ENCODE data around the gene FKBP5.

Gene FKBP5

GRCh38 chr6:35589201-35589739 lies 99.4 kb downstream of the FKBP5 start:
- no peaks in the 10 kb centered on the region for H3K36me3 ChIP-seq (ENCODE audit: control insufficient read depth, insufficient read depth, low read length)
- WGBS, 2 experiments = 91 to 94% methylated on average over 8 of the region's 8 CpGs
- no peaks in the 10 kb centered on the region for H3K4me1 ChIP-seq (ENCODE audit: control insufficient read depth, insufficient read depth, low read length)

GRCh38 chr6:35587167-35587566 lies 101.5 kb downstream of the FKBP5 start:
- no peaks in the 10 kb centered on the region for H3K4me1 ChIP-seq (ENCODE audit: control insufficient read depth, insufficient read depth, low read length)
- H3K9me3 ChIP-seq (ENCODE audit: control insufficient read depth, low read length) = no peaks in the 10 kb centered on the region
- H3K27me3 ChIP-seq (ENCODE audit: control insufficient read depth, insufficient read depth, low read length, poor library complexity, severe bottlenecking) = no peaks in the 10 kb centered on the region
- no peaks in the 10 kb centered on the region for H3K36me3 ChIP-seq (ENCODE audit: control insufficient read depth, insufficient read depth, low read length)
- WGBS, 2 experiments = 92 to 94% methylated on average over 2 of the region's 2 CpGs
- no peak overlapping the region for H3K4me3 ChIP-seq (ENCODE audit: insufficient read depth, low read depth, low read length)
- H3K27ac ChIP-seq (ENCODE audit: insufficient read depth, low read depth, low read length, poor library complexity, severe bottlenecking) = no peak overlapping the region

More at GRCh38 chr6:35589201-35589739, 99.4 kb downstream of the FKBP5 start:
- H3K9me3 ChIP-seq (ENCODE audit: control insufficient read depth, low read length) = no peaks in the 10 kb centered on the region
- H3K27ac ChIP-seq (ENCODE audit: insufficient read depth, low read depth, low read length, poor library complexity, severe bottlenecking) = no peak overlapping the region
- H3K4me3 ChIP-seq (ENCODE audit: insufficient read depth, low read depth, low read length) = no peak overlapping the region
- H3K27me3 ChIP-seq (ENCODE audit: control insufficient read depth, insufficient read depth, low read length, poor library complexity, severe bottlenecking) = no peaks in the 10 kb centered on the region

GRCh38 chr6:35586542-35586941 lies 102.2 kb downstream of the FKBP5 start:
- H3K27ac ChIP-seq (ENCODE audit: insufficient read depth, low read depth, low read length, poor library complexity, severe bottlenecking) = no peak overlapping the region
- H3K4me3 ChIP-seq (ENCODE audit: insufficient read depth, low read depth, low read length) = no peak overlapping the region
- no peaks in the 10 kb centered on the region for H3K27me3 ChIP-seq (ENCODE audit: control insufficient read depth, insufficient read depth, low read length, poor library complexity, severe bottlenecking)
- H3K9me3 ChIP-seq (ENCODE audit: control insufficient read depth, low read length) = no peaks in the 10 kb centered on the region
- H3K4me1 ChIP-seq (ENCODE audit: control insufficient read depth, insufficient read depth, low read length) = no peaks in the 10 kb centered on the region
- no peaks in the 10 kb centered on the region for H3K36me3 ChIP-seq (ENCODE audit: control insufficient read depth, insufficient read depth, low read length)

GRCh38 chr6:35585658-35586057 lies 103.1 kb downstream of the FKBP5 start:
- H3K9me3 ChIP-seq (ENCODE audit: control insufficient read depth, low read length) = no peaks in the 10 kb centered on the region
- no peaks in the 10 kb centered on the region for H3K36me3 ChIP-seq (ENCODE audit: control insufficient read depth, insufficient read depth, low read length)
- no peaks in the 10 kb centered on the region for H3K4me1 ChIP-seq (ENCODE audit: control insufficient read depth, insufficient read depth, low read length)
- H3K4me3 ChIP-seq (ENCODE audit: insufficient read depth, low read depth, low read length) = no peak overlapping the region
- H3K27me3 ChIP-seq (ENCODE audit: control insufficient read depth, insufficient read depth, low read length, poor library complexity, severe bottlenecking) = no peaks in the 10 kb centered on the region
- no peak overlapping the region for H3K27ac ChIP-seq (ENCODE audit: insufficient read depth, low read depth, low read length, poor library complexity, severe bottlenecking)

GRCh38 chr6:35583893-35584688 lies 104.6 kb downstream of the FKBP5 start:
- H3K27me3 ChIP-seq (ENCODE audit: control insufficient read depth, insufficient read depth, low read length, poor library complexity, severe bottlenecking) = no peaks in the 10 kb centered on the region
- no peaks in the 10 kb centered on the region for H3K4me1 ChIP-seq (ENCODE audit: control insufficient read depth, insufficient read depth, low read length)
- no peak overlapping the region for H3K4me3 ChIP-seq (ENCODE audit: insufficient read depth, low read depth, low read length)
- WGBS, 2 experiments = 50 to 60% methylated on average over 6 of the region's 6 CpGs
- no peaks in the 10 kb centered on the region for H3K36me3 ChIP-seq (ENCODE audit: control insufficient read depth, insufficient read depth, low read length)
- H3K27ac ChIP-seq (ENCODE audit: insufficient read depth, low read depth, low read length, poor library complexity, severe bottlenecking) = no peak overlapping the region
- H3K9me3 ChIP-seq (ENCODE audit: control insufficient read depth, low read length) = no peaks in the 10 kb centered on the region

GRCh38 chr6:35582315-35582714 lies 106.4 kb downstream of the FKBP5 start:
- H3K4me3 ChIP-seq (ENCODE audit: insufficient read depth, low read depth, low read length) = no peak overlapping the region
- no peak overlapping the region for H3K27ac ChIP-seq (ENCODE audit: insufficient read depth, low read depth, low read length, poor library complexity, severe bottlenecking)
- H3K9me3 ChIP-seq (ENCODE audit: control insufficient read depth, low read length) = no peaks in the 10 kb centered on the region
- no peaks in the 10 kb centered on the region for H3K27me3 ChIP-seq (ENCODE audit: control insufficient read depth, insufficient read depth, low read length, poor library complexity, severe bottlenecking)
- H3K4me1 ChIP-seq (ENCODE audit: control insufficient read depth, insufficient read depth, low read length) = no peaks in the 10 kb centered on the region
- WGBS, 2 experiments = 78 to 88% methylated on average over 2 of the region's 2 CpGs
- H3K36me3 ChIP-seq (ENCODE audit: control insufficient read depth, insufficient read depth, low read length) = no peaks in the 10 kb centered on the region

- no peaks in the 10 kb centered on the region for H3K4me1 ChIP-seq (ENCODE audit: control insufficient read depth, insufficient read depth, low read length)
- H3K36me3 ChIP-seq (ENCODE audit: control insufficient read depth, insufficient read depth, low read length) = no peaks in the 10 kb centered on the region
- H3K4me3 ChIP-seq (ENCODE audit: insufficient read depth, low read depth, low read length) = no peak overlapping the region
- H3K27ac ChIP-seq (ENCODE audit: insufficient read depth, low read depth, low read length, poor library complexity, severe bottlenecking) = no peak overlapping the region
- 88 to 93% methylated on average over 6 of the region's 6 CpGs for WGBS, 2 experiments
- H3K27me3 ChIP-seq (ENCODE audit: control insufficient read depth, insufficient read depth, low read length, poor library complexity, severe bottlenecking) = no peaks in the 10 kb centered on the region
- H3K9me3 ChIP-seq (ENCODE audit: control insufficient read depth, low read length) = no peaks in the 10 kb centered on the region
These were observed 107.1 kb downstream of the FKBP5 start for GRCh38 chr6:35581633-35582032.

- H3K36me3 ChIP-seq (ENCODE audit: control insufficient read depth, insufficient read depth, low read length) = no peaks in the 10 kb centered on the region
- H3K27me3 ChIP-seq (ENCODE audit: control insufficient read depth, insufficient read depth, low read length, poor library complexity, severe bottlenecking) = no peaks in the 10 kb centered on the region
- H3K27ac ChIP-seq (ENCODE audit: insufficient read depth, low read depth, low read length, poor library complexity, severe bottlenecking) = no peak overlapping the region
- no peaks in the 10 kb centered on the region for H3K9me3 ChIP-seq (ENCODE audit: control insufficient read depth, low read length)
- no peaks in the 10 kb centered on the region for H3K4me1 ChIP-seq (ENCODE audit: control insufficient read depth, insufficient read depth, low read length)
- no peak overlapping the region for H3K4me3 ChIP-seq (ENCODE audit: insufficient read depth, low read depth, low read length)
These were observed 107.9 kb downstream of the FKBP5 start for GRCh38 chr6:35580836-35581235.

- Histone ChIP-seq H3K4me1 (ENCODE audit: control insufficient read depth, insufficient read depth, low read length) (no peaks in the 10 kb centered on the region), H3K4me3 (ENCODE audit: insufficient read depth, low read depth, low read length) (no peak overlapping the region), H3K27ac (ENCODE audit: insufficient read depth, low read depth, low read length, poor library complexity, severe bottlenecking) (no peak overlapping the region), H3K27me3 (ENCODE audit: control insufficient read depth, insufficient read depth, low read length, poor library complexity, severe bottlenecking) (no peaks in the 10 kb centered on the region), H3K36me3 (ENCODE audit: control insufficient read depth, insufficient read depth, low read length) (peaks cover 5% of the 10 kb centered on the region), H3K9me3 (ENCODE audit: control insufficient read depth, low read length) (no peaks in the 10 kb centered on the region)
- WGBS, 2 experiments = 97% methylated on average over 9 of the region's 9 CpGs
These were observed 112.0 kb downstream of the FKBP5 start for GRCh38 chr6:35576682-35577081.

- Histone ChIP-seq H3K9me3 (ENCODE audit: control insufficient read depth, low read length) (no peaks in the 10 kb centered on the region), H3K4me1 (ENCODE audit: control insufficient read depth, insufficient read depth, low read length) (no peaks in the 10 kb centered on the region), H3K4me3 (ENCODE audit: insufficient read depth, low read depth, low read length) (no peak overlapping the region), H3K27ac (ENCODE audit: insufficient read depth, low read depth, low read length, poor library complexity, severe bottlenecking) (no peak overlapping the region), H3K36me3 (ENCODE audit: control insufficient read depth, insufficient read depth, low read length) (peaks cover 5% of the 10 kb centered on the region), H3K27me3 (ENCODE audit: control insufficient read depth, insufficient read depth, low read length, poor library complexity, severe bottlenecking) (no peaks in the 10 kb centered on the region)
- WGBS, 2 experiments = 89 to 91% methylated on average over 1 to 3 of the region's 3 CpGs
These were observed 115.1 kb downstream of the FKBP5 start for GRCh38 chr6:35573495-35574110.

Measured in ectodermal cell (in vitro differentiated cells).